Liver (tissue), 3 donors: ENCODE results near the gene ZBTB21.

Experiments
- FOXA1 ChIP-seq: IDR thresholded peaks from 2 replicates; pipeline ENCODE4 v1.6.1; 2016; ENCODE audit warnings: antibody characterized with exemption
- GABPA ChIP-seq, 2 donors: IDR thresholded peaks in 1 of 2; conservative IDR thresholded peaks in 1 of 2; 2 replicates each; pipeline ENCODE4 v1.6.1; 2016; ENCODE audit warnings: antibody characterized with exemption in 2 of 2, mild to moderate bottlenecking in 1 of 2, moderate library complexity in 1 of 2
- RAD21 ChIP-seq, 2 donors: IDR thresholded peaks; 2 replicates each; pipeline ENCODE4 v1.6.1; 2016; ENCODE audit warnings: antibody characterized with exemption in 2 of 2, mild to moderate bottlenecking in 2 of 2
- TAF1 ChIP-seq: conservative IDR thresholded peaks from 2 replicates; pipeline ENCODE4 v1.6.1; 2016; ENCODE audit warnings: antibody characterized with exemption, mild to moderate bottlenecking
- YY1 ChIP-seq: IDR thresholded peaks from 2 replicates; pipeline ENCODE4 v1.6.1; 2016; ENCODE audit warnings: antibody characterized with exemption, mild to moderate bottlenecking
- TF ChIP-seq, protein P1 (sequence below): fragments of 150-350 bp; IDR thresholded peaks from 2 replicates; pipeline ENCODE4 v1.5.1; 2017; ENCODE audit warnings: improper control_type of control experiment, low read depth, low read length; ENCODE audit not compliant: missing input control
- TF ChIP-seq, protein P2 (sequence below): IDR thresholded peaks from 2 replicates; pipeline ENCODE4 v1.6.1; 2016; ENCODE audit warnings: antibody characterized with exemption, mild to moderate bottlenecking
- TF ChIP-seq, protein P3 (sequence below): IDR thresholded peaks from 2 replicates; pipeline ENCODE4 v1.6.1; 2016; ENCODE audit warnings: antibody characterized with exemption
- TF ChIP-seq, protein P4 (sequence below): IDR thresholded peaks from 2 replicates; pipeline ENCODE4 v1.6.1; 2016; ENCODE audit warnings: antibody characterized with exemption
- TF ChIP-seq, protein P5 (sequence below): IDR thresholded peaks from 2 replicates; pipeline ENCODE4 v1.6.1; 2016; ENCODE audit warnings: antibody characterized with exemption
- donor health status: healthy.
- donor health status: healthy.

DNA sequence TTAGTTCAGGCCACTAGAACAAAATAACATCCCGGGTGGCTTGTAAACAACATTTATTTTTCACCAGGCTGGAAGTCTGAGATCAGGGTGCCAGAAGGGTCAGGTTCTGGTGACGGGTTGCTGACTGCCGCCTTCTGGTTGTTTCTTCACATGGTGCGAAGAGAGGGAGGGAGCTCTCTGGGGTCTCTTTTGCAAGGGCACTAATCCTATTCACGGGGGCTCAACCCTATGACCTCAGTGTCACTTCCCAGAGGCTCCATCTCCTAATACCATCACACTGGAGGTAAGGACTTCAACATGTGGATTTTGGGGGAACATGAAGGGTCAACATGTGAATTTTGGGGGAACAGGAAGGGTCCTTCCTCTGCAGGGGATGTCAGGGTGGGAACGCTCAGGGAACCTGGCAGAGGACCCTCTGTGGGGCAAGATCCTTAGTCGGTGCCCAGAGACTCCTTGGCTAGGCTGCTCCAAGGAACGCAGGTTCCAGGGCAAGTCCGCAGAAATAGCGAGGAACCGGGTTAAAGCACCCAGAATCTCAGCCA is 47.7 kb downstream of the ZBTB21 start:
- TF ChIP-seq GABPA (IDR thresholded peaks at IDR 0.05 in 1 of 2, conservative IDR thresholded peaks at IDR 0.05 in 1 of 2) (no peak), RAD21 (IDR thresholded peaks at IDR 0.05) (no peak), FOXA1 (no peak), TAF1 (no peak), YY1 (no peak)
- TF ChIP-seq, protein P1, sequence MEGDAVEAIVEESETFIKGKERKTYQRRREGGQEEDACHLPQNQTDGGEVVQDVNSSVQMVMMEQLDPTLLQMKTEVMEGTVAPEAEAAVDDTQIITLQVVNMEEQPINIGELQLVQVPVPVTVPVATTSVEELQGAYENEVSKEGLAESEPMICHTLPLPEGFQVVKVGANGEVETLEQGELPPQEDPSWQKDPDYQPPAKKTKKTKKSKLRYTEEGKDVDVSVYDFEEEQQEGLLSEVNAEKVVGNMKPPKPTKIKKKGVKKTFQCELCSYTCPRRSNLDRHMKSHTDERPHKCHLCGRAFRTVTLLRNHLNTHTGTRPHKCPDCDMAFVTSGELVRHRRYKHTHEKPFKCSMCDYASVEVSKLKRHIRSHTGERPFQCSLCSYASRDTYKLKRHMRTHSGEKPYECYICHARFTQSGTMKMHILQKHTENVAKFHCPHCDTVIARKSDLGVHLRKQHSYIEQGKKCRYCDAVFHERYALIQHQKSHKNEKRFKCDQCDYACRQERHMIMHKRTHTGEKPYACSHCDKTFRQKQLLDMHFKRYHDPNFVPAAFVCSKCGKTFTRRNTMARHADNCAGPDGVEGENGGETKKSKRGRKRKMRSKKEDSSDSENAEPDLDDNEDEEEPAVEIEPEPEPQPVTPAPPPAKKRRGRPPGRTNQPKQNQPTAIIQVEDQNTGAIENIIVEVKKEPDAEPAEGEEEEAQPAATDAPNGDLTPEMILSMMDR, result no peak
- TF ChIP-seq, protein P2, sequence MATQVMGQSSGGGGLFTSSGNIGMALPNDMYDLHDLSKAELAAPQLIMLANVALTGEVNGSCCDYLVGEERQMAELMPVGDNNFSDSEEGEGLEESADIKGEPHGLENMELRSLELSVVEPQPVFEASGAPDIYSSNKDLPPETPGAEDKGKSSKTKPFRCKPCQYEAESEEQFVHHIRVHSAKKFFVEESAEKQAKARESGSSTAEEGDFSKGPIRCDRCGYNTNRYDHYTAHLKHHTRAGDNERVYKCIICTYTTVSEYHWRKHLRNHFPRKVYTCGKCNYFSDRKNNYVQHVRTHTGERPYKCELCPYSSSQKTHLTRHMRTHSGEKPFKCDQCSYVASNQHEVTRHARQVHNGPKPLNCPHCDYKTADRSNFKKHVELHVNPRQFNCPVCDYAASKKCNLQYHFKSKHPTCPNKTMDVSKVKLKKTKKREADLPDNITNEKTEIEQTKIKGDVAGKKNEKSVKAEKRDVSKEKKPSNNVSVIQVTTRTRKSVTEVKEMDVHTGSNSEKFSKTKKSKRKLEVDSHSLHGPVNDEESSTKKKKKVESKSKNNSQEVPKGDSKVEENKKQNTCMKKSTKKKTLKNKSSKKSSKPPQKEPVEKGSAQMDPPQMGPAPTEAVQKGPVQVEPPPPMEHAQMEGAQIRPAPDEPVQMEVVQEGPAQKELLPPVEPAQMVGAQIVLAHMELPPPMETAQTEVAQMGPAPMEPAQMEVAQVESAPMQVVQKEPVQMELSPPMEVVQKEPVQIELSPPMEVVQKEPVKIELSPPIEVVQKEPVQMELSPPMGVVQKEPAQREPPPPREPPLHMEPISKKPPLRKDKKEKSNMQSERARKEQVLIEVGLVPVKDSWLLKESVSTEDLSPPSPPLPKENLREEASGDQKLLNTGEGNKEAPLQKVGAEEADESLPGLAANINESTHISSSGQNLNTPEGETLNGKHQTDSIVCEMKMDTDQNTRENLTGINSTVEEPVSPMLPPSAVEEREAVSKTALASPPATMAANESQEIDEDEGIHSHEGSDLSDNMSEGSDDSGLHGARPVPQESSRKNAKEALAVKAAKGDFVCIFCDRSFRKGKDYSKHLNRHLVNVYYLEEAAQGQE, result no peak
- TF ChIP-seq, protein P3, sequence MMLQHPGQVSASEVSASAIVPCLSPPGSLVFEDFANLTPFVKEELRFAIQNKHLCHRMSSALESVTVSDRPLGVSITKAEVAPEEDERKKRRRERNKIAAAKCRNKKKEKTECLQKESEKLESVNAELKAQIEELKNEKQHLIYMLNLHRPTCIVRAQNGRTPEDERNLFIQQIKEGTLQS, result no peak
- TF ChIP-seq, protein P4, sequence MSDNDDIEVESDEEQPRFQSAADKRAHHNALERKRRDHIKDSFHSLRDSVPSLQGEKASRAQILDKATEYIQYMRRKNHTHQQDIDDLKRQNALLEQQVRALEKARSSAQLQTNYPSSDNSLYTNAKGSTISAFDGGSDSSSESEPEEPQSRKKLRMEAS, result no peak
- TF ChIP-seq, protein P5, sequence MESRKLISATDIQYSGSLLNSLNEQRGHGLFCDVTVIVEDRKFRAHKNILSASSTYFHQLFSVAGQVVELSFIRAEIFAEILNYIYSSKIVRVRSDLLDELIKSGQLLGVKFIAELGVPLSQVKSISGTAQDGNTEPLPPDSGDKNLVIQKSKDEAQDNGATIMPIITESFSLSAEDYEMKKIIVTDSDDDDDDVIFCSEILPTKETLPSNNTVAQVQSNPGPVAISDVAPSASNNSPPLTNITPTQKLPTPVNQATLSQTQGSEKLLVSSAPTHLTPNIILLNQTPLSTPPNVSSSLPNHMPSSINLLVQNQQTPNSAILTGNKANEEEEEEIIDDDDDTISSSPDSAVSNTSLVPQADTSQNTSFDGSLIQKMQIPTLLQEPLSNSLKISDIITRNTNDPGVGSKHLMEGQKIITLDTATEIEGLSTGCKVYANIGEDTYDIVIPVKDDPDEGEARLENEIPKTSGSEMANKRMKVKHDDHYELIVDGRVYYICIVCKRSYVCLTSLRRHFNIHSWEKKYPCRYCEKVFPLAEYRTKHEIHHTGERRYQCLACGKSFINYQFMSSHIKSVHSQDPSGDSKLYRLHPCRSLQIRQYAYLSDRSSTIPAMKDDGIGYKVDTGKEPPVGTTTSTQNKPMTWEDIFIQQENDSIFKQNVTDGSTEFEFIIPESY, result no peak
